Panc1 (cell line): Measurements from ENCODE around the gene SPEG.

ENCODE experiments used
- POLR2AphosphoS5 ChIP-seq: IDR thresholded peaks from 2 replicates; pipeline ENCODE4 v1.6.1; 2012; ENCODE audit warnings: mild to moderate bottlenecking, low read depth, low read length, moderate library complexity
- TF ChIP-seq, protein P1 (sequence below): fragments of 450-650 bp; IDR thresholded peaks from 2 replicates; pipeline ENCODE4 v1.5.1; 2017; ENCODE audit warnings: mild to moderate bottlenecking

DNA sequence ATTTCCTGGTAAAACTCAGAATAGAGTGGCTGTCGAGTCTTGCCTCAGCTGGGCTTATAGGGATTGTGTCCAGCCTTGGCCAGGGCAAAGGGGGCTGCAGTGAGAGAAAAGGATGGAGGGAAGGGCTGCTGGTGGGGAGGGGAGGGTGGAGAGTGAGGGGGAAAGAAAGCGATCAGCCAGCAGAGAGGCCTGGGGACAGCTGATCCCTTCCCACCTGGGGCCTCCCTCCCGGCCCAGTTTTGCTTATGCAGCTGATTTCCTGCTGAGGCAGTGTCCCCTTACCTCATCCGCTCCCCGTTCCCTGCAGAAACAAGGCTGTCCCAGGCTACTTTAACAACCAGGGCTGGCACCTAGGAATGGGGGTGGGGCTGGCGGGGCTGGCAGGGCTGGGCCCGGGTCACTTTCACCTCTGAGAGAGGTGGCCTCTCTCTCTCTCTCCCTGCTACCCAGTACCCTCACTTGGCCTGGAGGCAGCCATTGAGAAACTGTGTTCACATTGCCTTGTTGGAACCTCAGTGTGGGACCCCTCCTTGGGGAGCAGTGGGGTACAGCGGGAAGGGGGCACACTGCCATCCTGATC, 51.8 kb downstream of the SPEG start:
- TF ChIP-seq POLR2AphosphoS5, result no peak
- TF ChIP-seq, protein P1, sequence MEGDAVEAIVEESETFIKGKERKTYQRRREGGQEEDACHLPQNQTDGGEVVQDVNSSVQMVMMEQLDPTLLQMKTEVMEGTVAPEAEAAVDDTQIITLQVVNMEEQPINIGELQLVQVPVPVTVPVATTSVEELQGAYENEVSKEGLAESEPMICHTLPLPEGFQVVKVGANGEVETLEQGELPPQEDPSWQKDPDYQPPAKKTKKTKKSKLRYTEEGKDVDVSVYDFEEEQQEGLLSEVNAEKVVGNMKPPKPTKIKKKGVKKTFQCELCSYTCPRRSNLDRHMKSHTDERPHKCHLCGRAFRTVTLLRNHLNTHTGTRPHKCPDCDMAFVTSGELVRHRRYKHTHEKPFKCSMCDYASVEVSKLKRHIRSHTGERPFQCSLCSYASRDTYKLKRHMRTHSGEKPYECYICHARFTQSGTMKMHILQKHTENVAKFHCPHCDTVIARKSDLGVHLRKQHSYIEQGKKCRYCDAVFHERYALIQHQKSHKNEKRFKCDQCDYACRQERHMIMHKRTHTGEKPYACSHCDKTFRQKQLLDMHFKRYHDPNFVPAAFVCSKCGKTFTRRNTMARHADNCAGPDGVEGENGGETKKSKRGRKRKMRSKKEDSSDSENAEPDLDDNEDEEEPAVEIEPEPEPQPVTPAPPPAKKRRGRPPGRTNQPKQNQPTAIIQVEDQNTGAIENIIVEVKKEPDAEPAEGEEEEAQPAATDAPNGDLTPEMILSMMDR, result no peak
